GM12873 (cell line): Measurements from ENCODE around the gene CCRL2.

Source experiments
- TF ChIP-seq, protein P1 (sequence below): IDR thresholded peaks from 2 replicates; pipeline ENCODE4 v1.5.1; 2012; ENCODE audit warnings: low read depth, mild to moderate bottlenecking, moderate library complexity, low read length, control low read depth; ENCODE audit not compliant: insufficient read depth; ENCODE audit errors: missing control alignments

The CCRL2 gene

DNA sequence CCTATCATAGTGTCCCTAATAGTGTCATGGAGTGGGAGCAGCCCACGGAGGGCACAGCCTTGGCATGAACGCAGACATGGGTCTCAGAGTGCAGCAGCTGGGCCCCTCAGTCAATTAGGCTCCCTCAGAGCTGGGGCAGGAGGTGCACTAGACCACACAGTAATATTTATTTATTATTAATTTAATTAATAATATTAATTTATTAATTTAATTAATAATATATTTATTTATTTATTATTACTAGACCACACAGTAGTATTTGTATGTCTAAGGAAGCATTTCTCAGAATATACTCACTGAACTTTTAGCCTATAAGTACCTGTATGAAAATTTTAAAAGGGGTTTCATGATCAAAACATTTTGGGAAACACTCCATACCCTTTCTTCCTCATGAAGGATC is 5.5 kb upstream of the CCRL2 start:
- TF ChIP-seq, protein P1, sequence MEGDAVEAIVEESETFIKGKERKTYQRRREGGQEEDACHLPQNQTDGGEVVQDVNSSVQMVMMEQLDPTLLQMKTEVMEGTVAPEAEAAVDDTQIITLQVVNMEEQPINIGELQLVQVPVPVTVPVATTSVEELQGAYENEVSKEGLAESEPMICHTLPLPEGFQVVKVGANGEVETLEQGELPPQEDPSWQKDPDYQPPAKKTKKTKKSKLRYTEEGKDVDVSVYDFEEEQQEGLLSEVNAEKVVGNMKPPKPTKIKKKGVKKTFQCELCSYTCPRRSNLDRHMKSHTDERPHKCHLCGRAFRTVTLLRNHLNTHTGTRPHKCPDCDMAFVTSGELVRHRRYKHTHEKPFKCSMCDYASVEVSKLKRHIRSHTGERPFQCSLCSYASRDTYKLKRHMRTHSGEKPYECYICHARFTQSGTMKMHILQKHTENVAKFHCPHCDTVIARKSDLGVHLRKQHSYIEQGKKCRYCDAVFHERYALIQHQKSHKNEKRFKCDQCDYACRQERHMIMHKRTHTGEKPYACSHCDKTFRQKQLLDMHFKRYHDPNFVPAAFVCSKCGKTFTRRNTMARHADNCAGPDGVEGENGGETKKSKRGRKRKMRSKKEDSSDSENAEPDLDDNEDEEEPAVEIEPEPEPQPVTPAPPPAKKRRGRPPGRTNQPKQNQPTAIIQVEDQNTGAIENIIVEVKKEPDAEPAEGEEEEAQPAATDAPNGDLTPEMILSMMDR: no peak

DNA sequence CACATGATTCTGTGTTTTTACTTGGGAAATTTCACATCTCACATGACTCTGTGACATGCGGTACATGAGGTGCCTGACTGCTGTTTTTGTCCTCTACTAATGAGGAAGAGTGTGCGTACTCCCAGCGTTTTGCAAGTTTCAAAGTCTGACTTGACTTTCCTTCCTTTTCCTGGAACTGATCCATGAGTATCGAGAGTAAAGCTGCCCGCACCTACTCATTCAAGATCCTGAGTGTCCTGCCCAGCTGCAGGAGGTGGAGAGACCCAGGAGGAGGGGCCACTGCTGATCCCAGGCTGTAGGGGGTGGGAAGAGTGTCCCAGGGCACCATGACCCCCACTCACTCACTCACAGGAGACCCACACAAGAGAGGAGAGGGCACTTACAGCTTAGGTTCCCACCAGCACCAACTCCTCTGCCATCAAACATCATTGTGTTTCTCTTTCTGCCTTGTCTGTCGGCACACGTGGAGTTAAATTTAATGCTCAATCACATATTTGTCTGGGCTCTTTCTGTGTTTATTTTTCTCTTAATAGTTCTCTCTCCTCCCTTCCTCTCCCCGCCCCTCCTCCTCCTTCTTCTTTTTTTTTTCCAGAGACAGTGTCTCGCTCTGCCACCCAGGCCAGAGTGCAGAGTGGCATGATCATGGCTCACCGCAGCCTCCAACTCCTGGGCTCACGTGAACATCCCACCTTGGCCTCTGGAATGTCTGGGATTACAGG is 1.6 kb upstream of the CCRL2 start:
- TF ChIP-seq, protein P1: no peak

DNA sequence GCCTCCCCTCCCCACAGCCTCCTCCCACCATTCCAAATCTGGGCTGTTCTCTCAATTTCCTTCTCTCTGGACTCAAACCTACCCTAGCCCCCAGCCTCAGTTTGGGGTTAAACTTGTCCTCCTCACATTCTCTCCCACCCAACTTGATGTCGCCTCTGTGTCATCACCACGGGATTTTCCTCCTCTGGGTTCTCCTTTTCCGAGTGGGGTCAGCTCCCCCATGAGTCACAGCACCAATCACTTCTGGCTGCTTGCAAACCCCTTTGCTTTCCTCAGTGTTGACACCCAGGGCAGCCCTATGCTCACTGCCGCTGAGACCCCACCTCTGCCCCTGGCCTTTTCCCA is 644 bp upstream of the CCRL2 start:
- TF ChIP-seq, protein P1: no peak

DNA sequence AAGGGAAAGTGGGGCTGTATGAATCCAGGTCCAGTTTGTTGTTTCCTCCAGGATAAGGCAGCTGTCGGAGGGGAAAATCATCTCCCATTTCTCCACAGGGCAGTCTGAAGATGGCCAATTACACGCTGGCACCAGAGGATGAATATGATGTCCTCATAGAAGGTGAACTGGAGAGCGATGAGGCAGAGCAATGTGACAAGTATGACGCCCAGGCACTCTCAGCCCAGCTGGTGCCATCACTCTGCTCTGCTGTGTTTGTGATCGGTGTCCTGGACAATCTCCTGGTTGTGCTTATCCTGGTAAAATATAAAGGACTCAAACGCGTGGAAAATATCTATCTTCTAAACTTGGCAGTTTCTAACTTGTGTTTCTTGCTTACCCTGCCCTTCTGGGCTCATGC is 911 bp downstream of the CCRL2 start:
- TF ChIP-seq, protein P1: no peak

DNA sequence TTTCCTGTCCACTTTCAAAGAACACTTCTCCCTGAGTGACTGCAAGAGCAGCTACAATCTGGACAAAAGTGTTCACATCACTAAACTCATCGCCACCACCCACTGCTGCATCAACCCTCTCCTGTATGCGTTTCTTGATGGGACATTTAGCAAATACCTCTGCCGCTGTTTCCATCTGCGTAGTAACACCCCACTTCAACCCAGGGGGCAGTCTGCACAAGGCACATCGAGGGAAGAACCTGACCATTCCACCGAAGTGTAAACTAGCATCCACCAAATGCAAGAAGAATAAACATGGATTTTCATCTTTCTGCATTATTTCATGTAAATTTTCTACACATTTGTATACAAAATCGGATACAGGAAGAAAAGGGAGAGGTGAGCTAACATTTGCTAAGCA is 1.8 kb downstream of the CCRL2 start:
- TF ChIP-seq, protein P1: no peak

DNA sequence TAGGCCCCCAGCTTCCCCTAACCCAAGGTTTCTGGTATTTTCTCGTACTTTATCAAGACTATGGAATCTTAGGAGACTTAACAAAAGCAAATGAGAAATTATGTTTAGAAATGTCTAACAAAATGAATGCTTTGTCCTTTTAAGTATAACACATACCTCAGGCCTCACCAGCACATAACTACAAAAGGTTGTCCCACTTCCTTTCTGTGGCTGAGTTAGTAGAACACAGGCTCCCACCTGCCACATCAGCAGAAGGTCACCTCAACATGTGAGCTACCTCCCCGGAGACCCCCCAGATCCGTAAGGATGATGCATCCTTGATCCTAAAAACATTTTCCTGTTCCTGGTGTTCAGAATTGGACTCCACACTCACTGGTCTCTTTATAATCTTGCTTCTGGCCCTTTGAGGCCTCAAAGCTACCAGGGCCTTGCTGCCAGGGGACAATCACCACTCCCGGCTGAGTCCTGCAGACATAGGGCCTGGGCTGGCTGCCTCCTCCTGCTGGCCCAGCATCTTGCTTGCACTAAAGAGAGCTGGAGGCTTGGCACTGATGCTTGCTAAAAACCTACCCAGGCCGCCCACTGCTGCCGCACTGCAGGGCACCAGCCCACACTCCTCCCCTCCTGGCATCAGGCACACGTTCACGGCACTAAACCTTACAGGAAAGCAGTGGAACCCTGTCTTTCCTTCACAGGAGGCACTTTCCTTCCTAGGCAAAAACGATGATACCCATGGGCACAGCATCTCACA is 2.9 kb downstream of the CCRL2 start:
- TF ChIP-seq, protein P1: no peak

DNA sequence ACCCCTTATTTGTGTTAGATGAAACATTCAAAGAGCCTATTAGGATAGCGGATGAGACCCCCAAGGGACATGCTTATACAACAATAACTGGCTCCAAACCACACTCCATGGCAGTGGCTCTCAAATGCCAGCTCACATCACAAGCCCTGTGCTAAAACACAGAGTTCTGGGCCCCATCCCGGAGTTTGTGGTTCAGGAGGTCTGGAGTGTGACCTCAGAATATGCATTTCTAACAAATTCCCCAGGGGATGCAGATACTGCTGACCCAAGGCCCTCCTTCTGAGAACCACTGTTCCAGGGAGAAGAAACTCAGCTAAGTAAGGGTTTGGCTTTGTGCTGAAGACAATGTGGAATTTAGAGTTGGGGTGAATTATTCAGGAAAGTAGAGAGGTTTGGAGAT is 3.6 kb downstream of the CCRL2 start:
- TF ChIP-seq, protein P1: no peak
